Activated CD8-positive, alpha-beta T cell treated with anti-CD3 and anti-CD28 coated beads for 36 hours (primary cell): ENCODE data around the gene TXNRD2. TPM values are rescaled to one million over a fixed set of nuclear protein-coding genes. Genes with fewer than 3 reads are reported as not detected.

Source experiments
- ATAC-seq: fragments of 200-7000 bp; cut with Tn5 transposase; one replicate; pipeline ENCODE4 v1.10.0; 2021; ENCODE audit warnings: mild to moderate bottlenecking, moderate library complexity
- CTCF ChIA-PET: fragments of 350-600 bp; sonication (Branson Sonifier 250); formaldehyde crosslinking; loops from one replicate; lab custom pipeline; 2021; ENCODE audit warnings: antibody characterized with exemption; lab: Charles Lee
- POLR2A ChIA-PET: fragments of 350-600 bp; sonication (Branson Sonifier 250); formaldehyde crosslinking; loops from one replicate; lab custom pipeline; 2021; ENCODE audit warnings: antibody characterized with exemption; lab: Charles Lee
- DNase-seq: peaks from one replicate; pipeline ENCODE4 v3.0.0-alpha.2; 2020
- H3K27ac Mint-ChIP-seq: one replicate; pipeline ENCODE4 v1.8.0; 2021; ENCODE audit warnings: mild to moderate bottlenecking, mixed read lengths
- H3K27me3 Mint-ChIP-seq: one replicate; pipeline ENCODE4 v1.8.0; 2021; ENCODE audit warnings: mixed read lengths
- H3K36me3 Mint-ChIP-seq: one replicate; pipeline ENCODE4 v1.8.0; 2021; ENCODE audit warnings: low read depth, mixed read lengths
- H3K4me1 Mint-ChIP-seq: one replicate; pipeline ENCODE4 v1.8.0; 2021; ENCODE audit warnings: low read depth, mixed read lengths
- H3K4me3 Mint-ChIP-seq: one replicate; pipeline ENCODE4 v1.8.0; 2021; ENCODE audit warnings: mild to moderate bottlenecking, moderate library complexity, mixed read lengths
- H3K9me3 Mint-ChIP-seq: one replicate; pipeline ENCODE4 v1.8.0; 2021; ENCODE audit warnings: mixed read lengths
- intact Hi-C: fragments of 100-400 bp; cut with micrococcal nuclease; formaldehyde crosslinking; loops from one replicate; pipeline ENCODE4 v1.10.0; 2022
- total RNA-seq, 2 experiments: library from RNA; stranded (reverse); gene quantifications; one replicate each; pipeline ENCODE4 v1.2.3, GENCODE V29; 2021
- TF ChIP-seq, protein P1 (sequence below): fragments of 200-600 bp; IDR thresholded peaks from one replicate; pipeline ENCODE4 v1.8.0; 2022; ENCODE audit warnings: antibody characterized with exemption, mild to moderate bottlenecking

Gene TXNRD2
- total RNA-seq, 2 experiments from 2014 or later: 18.0 to 18.5 TPM

GRCh38 chr22:19862619-19863246, 78.9 kb downstream of the TXNRD2 start:
- Mint-ChIP-seq H3K9me3 (no peaks in the 10 kb centered on the region), H3K4me1 (peaks cover 8% of the 10 kb centered on the region), H3K4me3 (no peak overlapping the region), H3K27ac (no peak overlapping the region), H3K36me3 (peaks cover 2% of the 10 kb centered on the region), H3K27me3 (no peaks in the 10 kb centered on the region)
- intact Hi-C loops: no loop called here
- TF ChIP-seq, protein P1, sequence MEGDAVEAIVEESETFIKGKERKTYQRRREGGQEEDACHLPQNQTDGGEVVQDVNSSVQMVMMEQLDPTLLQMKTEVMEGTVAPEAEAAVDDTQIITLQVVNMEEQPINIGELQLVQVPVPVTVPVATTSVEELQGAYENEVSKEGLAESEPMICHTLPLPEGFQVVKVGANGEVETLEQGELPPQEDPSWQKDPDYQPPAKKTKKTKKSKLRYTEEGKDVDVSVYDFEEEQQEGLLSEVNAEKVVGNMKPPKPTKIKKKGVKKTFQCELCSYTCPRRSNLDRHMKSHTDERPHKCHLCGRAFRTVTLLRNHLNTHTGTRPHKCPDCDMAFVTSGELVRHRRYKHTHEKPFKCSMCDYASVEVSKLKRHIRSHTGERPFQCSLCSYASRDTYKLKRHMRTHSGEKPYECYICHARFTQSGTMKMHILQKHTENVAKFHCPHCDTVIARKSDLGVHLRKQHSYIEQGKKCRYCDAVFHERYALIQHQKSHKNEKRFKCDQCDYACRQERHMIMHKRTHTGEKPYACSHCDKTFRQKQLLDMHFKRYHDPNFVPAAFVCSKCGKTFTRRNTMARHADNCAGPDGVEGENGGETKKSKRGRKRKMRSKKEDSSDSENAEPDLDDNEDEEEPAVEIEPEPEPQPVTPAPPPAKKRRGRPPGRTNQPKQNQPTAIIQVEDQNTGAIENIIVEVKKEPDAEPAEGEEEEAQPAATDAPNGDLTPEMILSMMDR: no peak
- no peak for DNase-seq
- no peak for ATAC-seq
- CTCF ChIA-PET: interaction anchor here (0.9 kb wide), 1 partner anchor 18 kb away, joined by 3 read pairs; no protein-coding TSS in a partner anchor
- POLR2A ChIA-PET: no interaction called here

DNA sequence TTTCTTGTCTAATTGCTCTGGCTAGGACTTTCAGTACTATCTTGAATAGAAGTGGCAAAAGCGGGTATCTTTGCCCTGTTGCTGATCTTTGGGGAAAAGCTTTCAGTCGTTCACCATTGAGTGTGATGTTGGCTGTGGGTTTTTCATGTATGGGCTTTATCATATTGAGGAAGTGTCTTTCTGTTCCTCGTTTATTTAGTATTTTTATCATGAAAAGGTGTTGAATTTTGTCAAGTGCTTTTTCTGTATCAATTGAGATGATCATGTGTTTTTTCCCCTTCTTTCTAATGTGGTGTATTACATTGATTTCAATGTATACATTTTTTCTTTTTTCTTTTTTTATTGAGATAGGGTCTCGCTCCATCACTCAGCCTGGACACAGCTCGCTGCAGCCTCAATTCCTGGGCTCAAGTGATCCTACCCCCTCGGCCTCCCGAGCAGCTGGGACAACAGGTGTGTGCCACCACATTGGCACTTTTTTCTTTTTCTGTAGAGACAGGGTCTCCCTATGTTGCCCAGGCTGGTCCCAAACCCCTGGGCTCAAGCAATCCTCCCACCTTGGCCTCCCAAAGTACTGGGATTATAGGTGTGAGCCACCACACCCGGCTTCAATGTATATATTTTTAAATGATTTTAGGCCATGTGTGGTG, 81.6 kb downstream of the TXNRD2 start:
- H3K4me3 Mint-ChIP-seq: no peak overlapping the region
- POLR2A ChIA-PET: no interaction called here

GRCh38 chr22:19857382-19857781, 84.2 kb downstream of the TXNRD2 start:
- Mint-ChIP-seq H3K27ac (peak overlapping the region; percentile 98), H3K9me3 (no peaks in the 10 kb centered on the region), H3K36me3 (peaks cover 38% of the 10 kb centered on the region), H3K27me3 (no peaks in the 10 kb centered on the region), H3K4me1 (peaks cover 40% of the 10 kb centered on the region), H3K4me3 (peak overlapping the region; percentile 96)
- ChIA-PET CTCF (no interaction called here), POLR2A (no interaction called here)
- intact Hi-C loops: loop anchor here (5.0 kb wide), 1 partner anchor 35 kb away; no protein-coding TSS in a partner anchor
- TF ChIP-seq, protein P1: no peak
- no peak for DNase-seq
- no peak for ATAC-seq

More for the DNA sequence above, 81.6 kb downstream of the TXNRD2 start:
- CTCF ChIA-PET: no interaction called here
- TF ChIP-seq, protein P1: no peak
- Mint-ChIP-seq H3K27ac (no peak overlapping the region), H3K36me3 (peaks cover 23% of the 10 kb centered on the region), H3K27me3 (no peaks in the 10 kb centered on the region), H3K4me1 (peaks cover 23% of the 10 kb centered on the region), H3K9me3 (no peaks in the 10 kb centered on the region)
- intact Hi-C loops: loop anchor here (5.0 kb wide), 1 partner anchor 32 kb away; no protein-coding TSS in a partner anchor
- no peak for ATAC-seq
- DNase-seq: no peak

- TF ChIP-seq, protein P1: no peak
- H3K4me1 Mint-ChIP-seq: peaks cover 51% of the 10 kb centered on the region
- intact Hi-C loops: loop anchor here (5.0 kb wide), 1 partner anchor 37 kb away; no protein-coding TSS in a partner anchor
- CTCF ChIA-PET: interaction anchor here (0.6 to 2.1 kb wide), 9 partner anchors 9 to 125 kb away, joined by 3 to 8 read pairs (median 4); no protein-coding TSS in a partner anchor
- no peaks in the 10 kb centered on the region for H3K27me3 Mint-ChIP-seq
- DNase-seq (peak; percentile 80), ATAC-seq (peak; percentile 52)
- POLR2A ChIA-PET: interaction anchor here (0.8 to 3.7 kb wide), 14 partner anchors 9 to 653 kb away, joined by 3 to 96 read pairs (median 5); partner anchors contain the start of genes COMT and TXNRD2
- H3K36me3 Mint-ChIP-seq: peaks cover 46% of the 10 kb centered on the region
- peak overlapping the region; percentile 98 for H3K27ac Mint-ChIP-seq
- H3K9me3 Mint-ChIP-seq: no peaks in the 10 kb centered on the region
- H3K4me3 Mint-ChIP-seq: peak overlapping the region; percentile 96
These were observed 85.9 kb downstream of the TXNRD2 start for GRCh38 chr22:19855504-19856409.
